ENCODE measurements around the gene TTC13.

Gene TTC13

DNA sequence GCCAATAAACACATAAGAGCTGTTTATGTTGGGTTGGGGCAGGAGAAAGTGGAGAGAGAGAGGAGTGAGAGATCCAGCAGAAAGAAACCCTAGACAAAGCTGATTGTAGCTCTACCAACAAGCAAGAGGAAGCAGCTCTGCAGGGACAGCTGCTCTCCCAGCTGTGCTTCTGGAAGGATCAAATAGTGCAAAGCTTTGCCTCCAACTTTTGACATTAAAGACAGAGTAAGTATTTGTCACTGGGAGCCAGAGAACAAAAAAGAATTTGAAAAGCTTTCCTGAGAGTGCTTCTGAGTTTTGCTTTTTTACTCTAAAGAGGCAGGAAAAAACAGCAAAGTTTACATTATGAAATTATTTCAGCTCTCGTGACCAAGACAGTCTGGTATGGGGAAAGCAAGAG, 81.9 kb downstream of the TTC13 start:
- no peaks in the 10 kb centered on the region for H3K79me2 ChIP-seq (ENCODE audit: insufficient read depth, low read depth)
- H3K27me3 ChIP-seq (ENCODE audit: insufficient read depth, low read depth): no peaks in the 10 kb centered on the region
- H3K36me3 ChIP-seq (ENCODE audit: insufficient read depth): no peaks in the 10 kb centered on the region
- no peaks in the 10 kb centered on the region for H3K4me1 ChIP-seq (ENCODE audit: low read depth, poor library complexity, severe bottlenecking)
- H3K4me3 ChIP-seq (IDR thresholded peaks at IDR 0.05; ENCODE audit: insufficient read depth, low read depth, low read length): no peak overlapping the region
- no peaks in the 10 kb centered on the region for H4K20me1 ChIP-seq (ENCODE audit: insufficient read depth)
- H3K4me2 ChIP-seq: no peak overlapping the region
- H3K9ac ChIP-seq: no peak overlapping the region
- no peak overlapping the region for H3K27ac ChIP-seq
- H2AFZ ChIP-seq (ENCODE audit: low read depth): no peak overlapping the region
- no peak for TF ChIP-seq CTCF (conservative IDR thresholded peaks at IDR 0.05; ENCODE audit: low read depth, low read length)

DNA sequence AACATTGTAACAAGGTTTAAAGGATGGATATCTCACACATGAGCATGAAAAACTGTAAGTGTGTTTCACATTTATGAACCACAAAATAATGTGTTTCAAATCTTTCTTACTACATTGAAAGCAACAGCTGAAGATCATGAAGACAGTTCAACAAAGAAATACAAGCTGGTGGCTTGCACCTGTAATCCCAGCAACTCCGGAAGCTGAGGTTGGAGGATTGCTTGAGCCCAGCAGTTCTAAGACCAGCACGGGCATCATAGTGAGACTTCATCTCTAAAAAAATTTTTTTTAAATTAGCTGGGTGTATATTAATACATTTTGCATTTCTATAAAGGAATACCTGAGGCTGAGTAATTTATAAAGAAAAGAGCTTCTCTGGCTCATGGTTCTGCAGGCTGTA, 83.2 kb downstream of the TTC13 start:
- H3K79me2 ChIP-seq (ENCODE audit: insufficient read depth, low read depth): no peaks in the 10 kb centered on the region
- no peak overlapping the region for H3K4me3 ChIP-seq (IDR thresholded peaks at IDR 0.05; ENCODE audit: insufficient read depth, low read depth, low read length)
- H4K20me1 ChIP-seq (ENCODE audit: insufficient read depth): no peaks in the 10 kb centered on the region
- H3K27me3 ChIP-seq (ENCODE audit: insufficient read depth, low read depth): no peaks in the 10 kb centered on the region
- no peak overlapping the region for H2AFZ ChIP-seq (ENCODE audit: low read depth)
- no peaks in the 10 kb centered on the region for H3K4me1 ChIP-seq (ENCODE audit: low read depth, poor library complexity, severe bottlenecking)
- no peaks in the 10 kb centered on the region for H3K36me3 ChIP-seq (ENCODE audit: insufficient read depth)
- no peak overlapping the region for H3K4me2 ChIP-seq
- TF ChIP-seq CTCF (conservative IDR thresholded peaks at IDR 0.05; ENCODE audit: low read depth, low read length): no peak
- H3K9ac ChIP-seq: no peak overlapping the region
- no peak overlapping the region for H3K27ac ChIP-seq

DNA sequence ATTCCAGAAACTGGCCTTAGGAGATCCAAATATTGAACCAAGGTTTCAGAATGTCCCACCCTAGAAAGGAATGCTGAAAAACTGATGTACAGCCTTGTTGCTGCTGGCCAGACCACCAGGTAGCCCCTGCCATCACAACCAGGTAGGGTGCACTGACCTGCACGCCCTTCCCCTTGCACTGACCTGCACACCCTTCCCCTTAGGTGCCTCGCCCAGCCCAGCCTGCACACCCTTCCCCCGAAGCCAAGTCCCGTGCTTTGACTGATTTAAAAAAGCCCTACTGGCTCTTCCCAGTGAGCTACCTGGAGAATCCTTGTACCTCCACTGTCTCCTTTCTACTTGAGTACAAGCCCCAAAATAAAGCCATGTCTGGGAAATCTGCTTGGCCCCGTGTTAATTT, 84.0 kb downstream of the TTC13 start:
- H3K27ac ChIP-seq: no peak overlapping the region
- no peak overlapping the region for H2AFZ ChIP-seq (ENCODE audit: low read depth)
- TF ChIP-seq CTCF (conservative IDR thresholded peaks at IDR 0.05; ENCODE audit: low read depth, low read length): no peak
- H4K20me1 ChIP-seq (ENCODE audit: insufficient read depth): no peaks in the 10 kb centered on the region
- H3K4me2 ChIP-seq: no peak overlapping the region
- H3K79me2 ChIP-seq (ENCODE audit: insufficient read depth, low read depth): no peaks in the 10 kb centered on the region
- H3K9ac ChIP-seq: no peak overlapping the region
- H3K4me3 ChIP-seq (IDR thresholded peaks at IDR 0.05; ENCODE audit: insufficient read depth, low read depth, low read length): no peak overlapping the region
- H3K4me1 ChIP-seq (ENCODE audit: low read depth, poor library complexity, severe bottlenecking): no peaks in the 10 kb centered on the region
- no peaks in the 10 kb centered on the region for H3K36me3 ChIP-seq (ENCODE audit: insufficient read depth)
- H3K27me3 ChIP-seq (ENCODE audit: insufficient read depth, low read depth): no peaks in the 10 kb centered on the region

DNA sequence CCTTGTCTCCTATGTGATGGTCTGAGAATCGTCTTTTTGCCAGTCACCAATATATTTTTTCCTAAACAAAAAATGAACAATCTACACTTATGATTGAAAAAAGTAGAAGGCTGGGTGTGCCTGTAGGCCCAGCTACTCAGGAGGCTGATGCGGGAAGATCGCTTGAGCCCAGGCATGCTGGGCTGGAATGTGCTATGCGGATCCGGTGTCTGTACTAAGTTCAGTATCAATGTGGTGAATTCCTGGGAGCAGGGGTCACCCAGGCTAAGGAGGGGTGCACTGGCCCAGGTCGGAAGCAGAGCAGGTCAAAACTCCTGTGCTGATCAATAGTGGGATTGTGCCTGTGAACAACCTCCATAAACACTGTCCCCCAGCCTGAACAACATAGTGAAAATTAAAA, 84.6 kb downstream of the TTC13 start:
- no peak for TF ChIP-seq CTCF (conservative IDR thresholded peaks at IDR 0.05; ENCODE audit: low read depth, low read length)
- Histone ChIP-seq H3K79me2 (ENCODE audit: insufficient read depth, low read depth) (no peaks in the 10 kb centered on the region), H3K27me3 (ENCODE audit: insufficient read depth, low read depth) (no peaks in the 10 kb centered on the region), H3K4me1 (ENCODE audit: low read depth, poor library complexity, severe bottlenecking) (no peaks in the 10 kb centered on the region), H3K4me2 (no peak overlapping the region), H3K36me3 (ENCODE audit: insufficient read depth) (no peaks in the 10 kb centered on the region), H2AFZ (ENCODE audit: low read depth) (no peak overlapping the region), H3K4me3 (IDR thresholded peaks at IDR 0.05; ENCODE audit: insufficient read depth, low read depth, low read length) (no peak overlapping the region), H3K9ac (no peak overlapping the region), H3K27ac (no peak overlapping the region), H4K20me1 (ENCODE audit: insufficient read depth) (no peaks in the 10 kb centered on the region)

All from KMS-11 (cell line).